IMR-90 (cell line): ENCODE measurements around the gene SPIC.

Experiments used
- BHLHE40 ChIP-seq: fragments of 150-350 bp; IDR thresholded peaks from 2 replicates; pipeline ENCODE4 v1.6.1; 2016; ENCODE audit warnings: mild to moderate bottlenecking, low read depth, low read length
- CEBPB ChIP-seq: IDR thresholded peaks from 2 replicates; pipeline ENCODE4 v1.6.1; 2012; ENCODE audit warnings: low read depth, low read length, improper control_type of control experiment
- CHD1 ChIP-seq: IDR thresholded peaks from 2 replicates; pipeline ENCODE4 v1.6.1; 2012; ENCODE audit warnings: low read depth, low read length, improper control_type of control experiment
- CTCF ChIP-seq: conservative IDR thresholded peaks from 2 replicates; pipeline ENCODE4 v1.5.1; 2012; ENCODE audit warnings: mild to moderate bottlenecking, low read depth, low read length, improper control_type of control experiment
- ELK1 ChIP-seq: fragments of 150-350 bp; IDR thresholded peaks from 2 replicates; pipeline ENCODE4 v1.6.1; 2016; ENCODE audit warnings: low read depth, mild to moderate bottlenecking, low read length, moderate library complexity, borderline replicate concordance
- MAZ ChIP-seq: IDR thresholded peaks from 2 replicates; pipeline ENCODE4 v1.6.1; 2012; ENCODE audit warnings: low read depth, mild to moderate bottlenecking, low read length, improper control_type of control experiment, moderate library complexity, borderline replicate concordance
- MXI1 ChIP-seq: IDR thresholded peaks from 2 replicates; pipeline ENCODE4 v1.6.1; 2012; ENCODE audit warnings: low read depth, mild to moderate bottlenecking, low read length, moderate library complexity, borderline replicate concordance
- NFE2L2 ChIP-seq: fragments of 150-350 bp; IDR thresholded peaks from 2 replicates; pipeline ENCODE4 v1.6.1; 2016; ENCODE audit warnings: low read depth, mild to moderate bottlenecking, low read length
- POLR2A ChIP-seq: IDR thresholded peaks from 2 replicates; pipeline ENCODE4 v1.6.1; 2012; ENCODE audit warnings: mild to moderate bottlenecking, low read depth, low read length
- RAD21 ChIP-seq: IDR thresholded peaks from 2 replicates; pipeline ENCODE4 v1.6.1; 2012; ENCODE audit warnings: low read length, improper control_type of control experiment
- RFX5 ChIP-seq: IDR thresholded peaks from 2 replicates; pipeline ENCODE4 v1.8.0; 2012; ENCODE audit warnings: low read depth, mild to moderate bottlenecking, low read length, moderate library complexity
- SMC3 ChIP-seq: fragments of 150-350 bp; IDR thresholded peaks from 2 replicates; pipeline ENCODE4 v1.6.1; 2016; ENCODE audit warnings: low read depth, mild to moderate bottlenecking, antibody characterized with exemption, low read length, moderate library complexity
- USF2 ChIP-seq: fragments of 150-350 bp; IDR thresholded peaks from 2 replicates; pipeline ENCODE4 v1.6.1; 2017; ENCODE audit warnings: mild to moderate bottlenecking, antibody characterized with exemption, low read length, low read depth

GRCh38 chr12:101475751-101476305 is 692 bp downstream of the SPIC start:
- no peak for TF ChIP-seq CHD1
- no peak for TF ChIP-seq CTCF
- TF ChIP-seq USF2, result no peak
- TF ChIP-seq RAD21, result no peak
- no peak for TF ChIP-seq POLR2A
- TF ChIP-seq BHLHE40, result no peak
- no peak for TF ChIP-seq NFE2L2
- TF ChIP-seq MXI1, result no peak
- TF ChIP-seq CEBPB, result no peak
- TF ChIP-seq MAZ, result no peak
- no peak for TF ChIP-seq RFX5
- no peak for TF ChIP-seq ELK1
- TF ChIP-seq SMC3, result no peak
